GM12878 (cell line): ENCODE results near the gene TRIM45. TPM values are rescaled to one million over a fixed set of nuclear protein-coding genes. Genes with fewer than 3 reads are reported as not detected.

Experiments used
- ATAC-seq: fragments of 200-7000 bp; cut with Tn5 transposase; 3 replicates; pipeline ENCODE4 v1.9.1; 2020; ENCODE audit warnings: mild to moderate bottlenecking, moderate library complexity
- Bru-seq: library from RNA; stranded (reverse); fragments of 400-500 nt; gene quantifications from one replicate; lab custom pipeline; 2021; lab: Mats Ljungman, UMichigan
- BruChase-seq, 2 experiments: library from RNA; stranded (reverse); fragments of 400-500 nt; gene quantifications; one replicate each; lab custom pipeline; 2021; lab: Mats Ljungman, UMichigan
- BruUV-seq: library from RNA; stranded (reverse); fragments of 400-500 nt; replicated peaks from 2 replicates; lab custom pipeline; 2021; lab: Mats Ljungman, UMichigan
- CTCF ChIA-PET: fragments of 300-600 bp; sonication (Branson Sonifier 250); formaldehyde crosslinking; extraction: SDS; loops from one replicate; lab custom pipeline; 2021; ENCODE audit warnings: inconsistent platforms; lab: Yijun Ruan, JAX
- POLR2A ChIA-PET: fragments of 350-600 bp; formaldehyde crosslinking; extraction: SDS; loops from one replicate; lab custom pipeline; 2021; ENCODE audit warnings: inconsistent platforms; lab: Charles Lee
- RAD21 ChIA-PET: fragments of 300-600 bp; sonication (Branson Sonifier 250); formaldehyde crosslinking; loops from one replicate; lab custom pipeline; 2023; ENCODE audit warnings: antibody characterized with exemption; ENCODE audit not compliant: unreplicated experiment; lab: Charles Lee
- SMC1A ChIA-PET: fragments of 300-600 bp; sonication (Branson Sonifier 250); formaldehyde crosslinking; loops from one replicate; lab custom pipeline; 2023; ENCODE audit not compliant: unreplicated experiment, uncharacterized antibody; lab: Charles Lee
- DNase-seq: peaks from one replicate; pipeline ENCODE4 v3.0.0-alpha.2; 2011; ENCODE audit warnings: low read depth, low spot score
- FAIRE-seq: peaks from 3 replicates; lab custom pipeline; 2011; peaks lifted over from hg19 to GRCh38; lab: Jason Lieb, UNC
- H2AFZ ChIP-seq: 2 replicates; pipeline ENCODE4 v1.6.0; 2011; ENCODE audit warnings: low read depth, low read length, control low read depth; ENCODE audit not compliant: control insufficient read depth
- H3K27ac ChIP-seq: 2 replicates; pipeline ENCODE4 v1.5.1; 2011; ENCODE audit warnings: control low read depth; ENCODE audit not compliant: control insufficient read depth, insufficient read depth
- H3K27me3 ChIP-seq, 2 experiments: replicated peaks in 1 of 2; 2 replicates each; pipeline versions ENCODE4 v1.6.0 to v1.6.1; 2011; ENCODE audit warnings: low read length in 1 of 2; ENCODE audit not compliant: control insufficient read depth in 2 of 2, insufficient read depth in 2 of 2
- H3K36me3 ChIP-seq, 2 experiments: 2 replicates each; pipeline ENCODE4 v1.5.1; 2011; ENCODE audit warnings: low read length in 1 of 2; ENCODE audit not compliant: control insufficient read depth in 2 of 2, insufficient read depth in 2 of 2
- H3K4me1 ChIP-seq: 2 replicates; pipeline ENCODE4 v1.6.1; 2011; ENCODE audit warnings: mild to moderate bottlenecking, low read length, moderate library complexity, mixed read lengths; ENCODE audit not compliant: control insufficient read depth, insufficient read depth
- H3K4me2 ChIP-seq: 2 replicates; pipeline ENCODE4 v1.6.0; 2011; ENCODE audit warnings: control low read depth; ENCODE audit not compliant: control insufficient read depth, insufficient read depth
- H3K4me3 ChIP-seq: fragments of 200-600 bp; sonication (generic); 2 replicates; pipeline ENCODE4 v1.5.1; 2016
- H3K79me2 ChIP-seq: 2 replicates; pipeline ENCODE4 v1.6.0; 2011; ENCODE audit warnings: low read length; ENCODE audit not compliant: control insufficient read depth, insufficient read depth
- H3K9ac ChIP-seq: 2 replicates; pipeline ENCODE4 v1.8.0; 2011; ENCODE audit warnings: low read length, control low read depth, mixed read lengths; ENCODE audit not compliant: control insufficient read depth, insufficient read depth
- H3K9me3 ChIP-seq: replicated peaks from 3 replicates; pipeline ENCODE4 v1.5.1; 2011; ENCODE audit warnings: mild to moderate bottlenecking, low read length; ENCODE audit not compliant: control insufficient read depth, insufficient read depth
- H4K20me1 ChIP-seq: 2 replicates; pipeline ENCODE4 v1.6.0; 2011; ENCODE audit not compliant: control insufficient read depth, insufficient read depth
- BCL11A ChIP-seq: IDR thresholded peaks from 2 replicates; pipeline ENCODE4 v1.6.1; 2011; ENCODE audit warnings: low read depth, low read length
- CBX3 ChIP-seq: fragments of 200-600 bp; sonication (generic); IDR thresholded peaks from 2 replicates; pipeline ENCODE4 v1.6.1; 2016; ENCODE audit warnings: low read depth, borderline replicate concordance
- CHD4 ChIP-seq: fragments of 200-600 bp; sonication (generic); IDR thresholded peaks from 2 replicates; pipeline ENCODE4 v1.6.1; 2016; ENCODE audit warnings: mild to moderate bottlenecking
- IRF4 ChIP-seq: IDR thresholded peaks from 2 replicates; pipeline ENCODE4 v1.6.1; 2011; ENCODE audit warnings: low read depth, low read length
- LARP7 ChIP-seq: fragments of 450-650 bp; IDR thresholded peaks from 2 replicates; pipeline ENCODE4 v1.6.1; 2017; ENCODE audit warnings: mild to moderate bottlenecking
- POU2F2 ChIP-seq: IDR thresholded peaks from 3 replicates; pipeline ENCODE4 v1.6.1; 2011; ENCODE audit warnings: low read depth, mild to moderate bottlenecking, low read length, borderline replicate concordance
- RCOR1 ChIP-seq: conservative IDR thresholded peaks from 2 replicates; pipeline ENCODE4 v1.6.1; 2012; ENCODE audit warnings: low read depth, low read length, improper control_type of control experiment
- SUZ12 ChIP-seq: fragments of 200-600 bp; sonication (generic); IDR thresholded peaks from one replicate; pipeline ENCODE4 v1.6.1; 2018; ENCODE audit warnings: antibody characterized with exemption, mild to moderate bottlenecking; ENCODE audit not compliant: unreplicated experiment
- WGBS: methylation state at CpG from one replicate; pipeline ENCODE4 v1.1.6; 2016; ENCODE audit warnings: low lambda C conversion rate; ENCODE audit not compliant: insufficient replicate concordance, insufficient coverage; ENCODE audit errors: missing lambda C conversion rate; 5-methylcytosine and 5-hydroxymethylcytosine counted together
- in situ Hi-C: fragments of 300-500 bp; cut with MboI; formaldehyde crosslinking; loops from 9 replicates; pipeline ENCODE4 v1.14.3; 2018; ENCODE audit warnings: mixed read lengths
- intact Hi-C: fragments of 100-400 bp; cut with micrococcal nuclease; formaldehyde crosslinking; loops from one replicate; pipeline ENCODE4 v1.14.2; 2022; ENCODE audit not compliant: unreplicated experiment
- long read RNA-seq, 2 experiments: library from polyadenylated mRNA; unstranded; transcript quantifications; one replicate each; pipeline ENCODE4 v2.0.0, GENCODE V29; 2019 to 2020
- polyA minus RNA-seq, 3 experiments: library from RNA; depleted of rRNA, polyadenylated mRNA; stranded (reverse); fragments of >200 nt; gene quantifications; 2 replicates each; pipeline ENCODE4 v1.2.3, GENCODE V29; 2011
- polyA plus RNA-seq, 11 experiments: library from polyadenylated mRNA; depleted of rRNA in 4 of 11; unstranded in 6 of 11; stranded (reverse) in 5 of 11; fragments of >200 nt; fragmentation: Nextera tagmentation in 4 of 11; fragmentation: Illumina TruSeq in 1 of 11; extraction: Ambion mirVana in 4 of 11; extraction: Trizol in 1 of 11; gene quantifications; 1 replicate in 1 of 11; 2 replicates in 10 of 11; pipeline versions ENCODE4 v1.2.1 to v1.2.3, GENCODE V29; 2011 to 2016; ENCODE audit warnings: inconsistent platforms in 2 of 11, missing spikeins in 2 of 11, low read depth in 1 of 11
- total RNA-seq, 4 experiments: library from RNA; depleted of rRNA in 3 of 4; stranded (reverse); fragments of >200 nt in 3 of 4; fragmentation: Illumina TruSeq in 1 of 4; extraction: Trizol in 1 of 4; gene quantifications; 2 replicates each; pipeline versions ENCODE4 v1.2.1 to v1.2.3, GENCODE V29; 2013 to 2021
- TF ChIP-seq, protein P1 (sequence below): fragments of 450-650 bp; formaldehyde crosslinking; IDR thresholded peaks from 2 replicates; pipeline ENCODE4 v1.4.0; 2020; ENCODE audit warnings: mild to moderate bottlenecking, moderate library complexity
- TF ChIP-seq, protein P2 (sequence below): fragments of 450-650 bp; IDR thresholded peaks from 2 replicates; pipeline ENCODE4 v1.6.1; 2016; ENCODE audit warnings: mild to moderate bottlenecking
- TF ChIP-seq, protein P3 (sequence below): fragments of 150-350 bp; IDR thresholded peaks from 2 replicates; pipeline ENCODE4 v1.6.1; 2014; ENCODE audit warnings: mild to moderate bottlenecking, low read depth, low read length

The TRIM45 gene, protein sequence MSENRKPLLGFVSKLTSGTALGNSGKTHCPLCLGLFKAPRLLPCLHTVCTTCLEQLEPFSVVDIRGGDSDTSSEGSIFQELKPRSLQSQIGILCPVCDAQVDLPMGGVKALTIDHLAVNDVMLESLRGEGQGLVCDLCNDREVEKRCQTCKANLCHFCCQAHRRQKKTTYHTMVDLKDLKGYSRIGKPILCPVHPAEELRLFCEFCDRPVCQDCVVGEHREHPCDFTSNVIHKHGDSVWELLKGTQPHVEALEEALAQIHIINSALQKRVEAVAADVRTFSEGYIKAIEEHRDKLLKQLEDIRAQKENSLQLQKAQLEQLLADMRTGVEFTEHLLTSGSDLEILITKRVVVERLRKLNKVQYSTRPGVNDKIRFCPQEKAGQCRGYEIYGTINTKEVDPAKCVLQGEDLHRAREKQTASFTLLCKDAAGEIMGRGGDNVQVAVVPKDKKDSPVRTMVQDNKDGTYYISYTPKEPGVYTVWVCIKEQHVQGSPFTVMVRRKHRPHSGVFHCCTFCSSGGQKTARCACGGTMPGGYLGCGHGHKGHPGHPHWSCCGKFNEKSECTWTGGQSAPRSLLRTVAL
- 0.47 and 0.58 TPM in 2 replicates for total RNA-seq (2013; cell fraction: nucleolus; rRNA removed)
- total RNA-seq (2014; rRNA removed), result 0.40 and 0.54 TPM in 2 replicates
- total RNA-seq (2014; rRNA removed; fragmentation: Illumina TruSeq; extraction: Trizol), result 0.23 and 0.31 TPM in 2 replicates
- 0.44 and 0.48 TPM in 2 replicates for total RNA-seq (2021)
- polyA plus RNA-seq (2011; ENCODE audit: low read depth), result 0.92 TPM
- polyA plus RNA-seq (2011; rRNA removed), result 0.30 and 0.48 TPM in 2 replicates
- 0.54 and 0.64 TPM in 2 replicates for polyA plus RNA-seq (2011; cell fraction: cytosol; rRNA removed)
- 0.78 and 1.1 TPM in 2 replicates for polyA plus RNA-seq (2011; cell fraction: nucleus; rRNA removed)
- 0.87 and 0.88 TPM in 2 replicates for polyA plus RNA-seq (2012)
- 0.54 and 0.56 TPM in 2 replicates for polyA plus RNA-seq (2014; fragmentation: Illumina TruSeq; extraction: Trizol)
- polyA plus RNA-seq (2014; fragmentation: Nextera tagmentation; extraction: Ambion mirVana), result under 1 TPM; 0.42 TPM
- polyA plus RNA-seq (2014; rRNA removed), result 0.43 and 0.56 TPM in 2 replicates
- under 1 TPM; 0.60 to 0.86 TPM for polyA plus RNA-seq (2016; fragmentation: Nextera tagmentation; extraction: Ambion mirVana)
- 0.15 TPM in 2 replicates for polyA minus RNA-seq (2011; rRNA and poly(A)+ RNA removed)
- not detected in 2 replicates for polyA minus RNA-seq (2011; cell fraction: cytosol; rRNA and poly(A)+ RNA removed)
- polyA minus RNA-seq (2011; cell fraction: nucleus; rRNA and poly(A)+ RNA removed), result 0.12 and 0.57 TPM in 2 replicates
- percentile 31 among the genes with signal in this experiment for Bru-seq, nascent RNA
- percentile 28 among the genes with signal in this experiment for BruChase-seq, experiment 1, labeled RNA remaining after a 6-hour chase
- percentile 30 among the genes with signal in this experiment for BruChase-seq, experiment 2, labeled RNA remaining after a 2-hour chase
- long read RNA-seq, experiment 1, result 0 reads
- long read RNA-seq, experiment 2, result 0 reads

DNA sequence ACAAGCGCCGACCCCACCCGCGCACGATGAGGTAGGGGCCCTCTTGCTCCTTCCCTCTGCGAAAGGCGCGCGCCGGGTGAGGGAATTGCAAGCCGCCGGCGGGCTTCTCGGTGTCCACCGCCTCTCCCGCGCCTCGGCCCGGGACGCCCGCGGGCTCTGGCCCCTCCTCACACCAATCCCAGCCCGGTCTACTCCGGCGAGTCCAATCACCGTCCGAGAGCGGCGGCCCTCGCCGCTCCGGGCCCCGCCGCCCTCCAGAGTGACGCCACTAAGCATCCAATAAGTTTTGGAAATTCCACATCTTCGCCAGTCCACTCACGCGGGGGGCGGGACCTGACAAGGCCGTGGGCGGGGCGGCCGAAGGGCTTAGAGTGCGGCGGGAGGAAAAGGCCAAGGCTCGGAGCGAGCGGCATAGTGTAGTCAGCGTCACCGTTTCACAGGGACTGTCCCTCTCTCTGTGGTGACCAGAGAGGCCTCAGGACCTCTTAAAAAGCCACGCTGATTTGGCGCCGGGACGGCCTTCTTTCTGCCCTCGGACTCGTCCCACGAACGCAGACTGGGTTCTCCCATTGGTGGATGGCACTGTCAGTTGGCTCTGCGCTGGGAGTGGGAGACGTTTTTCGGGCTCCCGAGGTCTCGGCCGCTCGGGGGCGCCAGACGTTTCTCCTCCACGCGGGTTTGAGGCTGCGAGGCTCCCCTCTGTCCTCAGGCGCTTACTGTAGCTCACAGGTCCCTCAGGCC, at the start of gene TRIM45:
Gene TRIM45, minus strand, starts transcription at position 161 of the 741 bp plus-strand sequence. CDS start 548 bp downstream, outside the sequence.
- no TSS peak for BruUV-seq
- peak within 1 kb of the TSS; percentile 88 for H3K4me2 ChIP-seq
- intact Hi-C loops, result no loop called here
- peaks cover 0 to 3% of the 10 kb centered on the region in 2 experiments; a peak in 2 of 4 replicates for H3K27me3 ChIP-seq
- SMC1A ChIA-PET, result interaction anchor here (1.2 kb wide), 1 partner anchor 50 kb away, joined by 3 read pairs; no protein-coding TSS in a partner anchor
- H3K4me3 ChIP-seq, result peak within 1 kb of the TSS; percentile 81
- CTCF ChIA-PET, result interaction anchor here (0.6 to 1.7 kb wide), 9 partner anchors 8 to 413 kb away, joined by 3 to 11 read pairs (median 3); no protein-coding TSS in a partner anchor
- no peak within 1 kb of the TSS for H3K27ac ChIP-seq
- ATAC-seq (peak; percentile 95), FAIRE-seq (peak; percentile 97), DNase-seq (peak; percentile 68)
- in situ Hi-C loops, result no loop called here
- no peaks in the 10 kb centered on the region for H3K4me1 ChIP-seq
- RAD21 ChIA-PET, result no interaction called here
- peak within 1 kb of the TSS; percentile 78 for H2AFZ ChIP-seq
- H3K36me3 ChIP-seq, result no peaks in the 10 kb centered on the region
- no peaks in the 10 kb centered on the region for H4K20me1 ChIP-seq
- WGBS, result under 1% methylated on average over 57 of the region's 71 CpGs
- H3K9me3 ChIP-seq, result no peaks in the 10 kb centered on the region
- peak within 1 kb of the TSS; percentile 58; the same call in 1 of the 2 replicates for H3K9ac ChIP-seq
- POLR2A ChIA-PET, result interaction anchor here (0.5 kb wide), 1 partner anchor 322 kb away, joined by 4 read pairs; no protein-coding TSS in a partner anchor
- no peaks in the 10 kb centered on the region for H3K79me2 ChIP-seq
- TF ChIP-seq SUZ12 (no peak), LARP7 (peak; percentile 34; the same call in 1 of the 2 replicates), POU2F2 (no peak), CBX3 (no peak), CHD4 (no peak), BCL11A (no peak), RCOR1 (no peak), IRF4 (0 out of 2 replicates have a peak, but pooled peaks have one; percentile 12)
- TF ChIP-seq, protein P1, sequence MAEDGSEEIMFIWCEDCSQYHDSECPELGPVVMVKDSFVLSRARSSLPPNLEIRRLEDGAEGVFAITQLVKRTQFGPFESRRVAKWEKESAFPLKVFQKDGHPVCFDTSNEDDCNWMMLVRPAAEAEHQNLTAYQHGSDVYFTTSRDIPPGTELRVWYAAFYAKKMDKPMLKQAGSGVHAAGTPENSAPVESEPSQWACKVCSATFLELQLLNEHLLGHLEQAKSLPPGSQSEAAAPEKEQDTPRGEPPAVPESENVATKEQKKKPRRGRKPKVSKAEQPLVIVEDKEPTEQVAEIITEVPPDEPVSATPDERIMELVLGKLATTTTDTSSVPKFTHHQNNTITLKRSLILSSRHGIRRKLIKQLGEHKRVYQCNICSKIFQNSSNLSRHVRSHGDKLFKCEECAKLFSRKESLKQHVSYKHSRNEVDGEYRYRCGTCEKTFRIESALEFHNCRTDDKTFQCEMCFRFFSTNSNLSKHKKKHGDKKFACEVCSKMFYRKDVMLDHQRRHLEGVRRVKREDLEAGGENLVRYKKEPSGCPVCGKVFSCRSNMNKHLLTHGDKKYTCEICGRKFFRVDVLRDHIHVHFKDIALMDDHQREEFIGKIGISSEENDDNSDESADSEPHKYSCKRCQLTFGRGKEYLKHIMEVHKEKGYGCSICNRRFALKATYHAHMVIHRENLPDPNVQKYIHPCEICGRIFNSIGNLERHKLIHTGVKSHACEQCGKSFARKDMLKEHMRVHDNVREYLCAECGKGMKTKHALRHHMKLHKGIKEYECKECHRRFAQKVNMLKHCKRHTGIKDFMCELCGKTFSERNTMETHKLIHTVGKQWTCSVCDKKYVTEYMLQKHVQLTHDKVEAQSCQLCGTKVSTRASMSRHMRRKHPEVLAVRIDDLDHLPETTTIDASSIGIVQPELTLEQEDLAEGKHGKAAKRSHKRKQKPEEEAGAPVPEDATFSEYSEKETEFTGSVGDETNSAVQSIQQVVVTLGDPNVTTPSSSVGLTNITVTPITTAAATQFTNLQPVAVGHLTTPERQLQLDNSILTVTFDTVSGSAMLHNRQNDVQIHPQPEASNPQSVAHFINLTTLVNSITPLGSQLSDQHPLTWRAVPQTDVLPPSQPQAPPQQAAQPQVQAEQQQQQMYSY (CRISPR knock-in tag), result no peak
- TF ChIP-seq, protein P2, sequence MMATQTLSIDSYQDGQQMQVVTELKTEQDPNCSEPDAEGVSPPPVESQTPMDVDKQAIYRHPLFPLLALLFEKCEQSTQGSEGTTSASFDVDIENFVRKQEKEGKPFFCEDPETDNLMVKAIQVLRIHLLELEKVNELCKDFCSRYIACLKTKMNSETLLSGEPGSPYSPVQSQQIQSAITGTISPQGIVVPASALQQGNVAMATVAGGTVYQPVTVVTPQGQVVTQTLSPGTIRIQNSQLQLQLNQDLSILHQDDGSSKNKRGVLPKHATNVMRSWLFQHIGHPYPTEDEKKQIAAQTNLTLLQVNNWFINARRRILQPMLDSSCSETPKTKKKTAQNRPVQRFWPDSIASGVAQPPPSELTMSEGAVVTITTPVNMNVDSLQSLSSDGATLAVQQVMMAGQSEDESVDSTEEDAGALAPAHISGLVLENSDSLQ, result peak; percentile 98
- TF ChIP-seq, protein P3, sequence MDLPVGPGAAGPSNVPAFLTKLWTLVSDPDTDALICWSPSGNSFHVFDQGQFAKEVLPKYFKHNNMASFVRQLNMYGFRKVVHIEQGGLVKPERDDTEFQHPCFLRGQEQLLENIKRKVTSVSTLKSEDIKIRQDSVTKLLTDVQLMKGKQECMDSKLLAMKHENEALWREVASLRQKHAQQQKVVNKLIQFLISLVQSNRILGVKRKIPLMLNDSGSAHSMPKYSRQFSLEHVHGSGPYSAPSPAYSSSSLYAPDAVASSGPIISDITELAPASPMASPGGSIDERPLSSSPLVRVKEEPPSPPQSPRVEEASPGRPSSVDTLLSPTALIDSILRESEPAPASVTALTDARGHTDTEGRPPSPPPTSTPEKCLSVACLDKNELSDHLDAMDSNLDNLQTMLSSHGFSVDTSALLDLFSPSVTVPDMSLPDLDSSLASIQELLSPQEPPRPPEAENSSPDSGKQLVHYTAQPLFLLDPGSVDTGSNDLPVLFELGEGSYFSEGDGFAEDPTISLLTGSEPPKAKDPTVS, result no peak
